C4-2B (cell line): ENCODE results near the gene MAGOH.

Experiments used
- ZFX ChIP-seq: fragments of 450-650 bp; IDR thresholded peaks from 2 replicates; pipeline ENCODE4 v1.6.1; 2017
- TF ChIP-seq, protein P1 (sequence below): fragments of 450-650 bp; conservative IDR thresholded peaks from 2 replicates; pipeline ENCODE4 v1.5.1; 2017; ENCODE audit warnings: mild to moderate bottlenecking

DNA sequence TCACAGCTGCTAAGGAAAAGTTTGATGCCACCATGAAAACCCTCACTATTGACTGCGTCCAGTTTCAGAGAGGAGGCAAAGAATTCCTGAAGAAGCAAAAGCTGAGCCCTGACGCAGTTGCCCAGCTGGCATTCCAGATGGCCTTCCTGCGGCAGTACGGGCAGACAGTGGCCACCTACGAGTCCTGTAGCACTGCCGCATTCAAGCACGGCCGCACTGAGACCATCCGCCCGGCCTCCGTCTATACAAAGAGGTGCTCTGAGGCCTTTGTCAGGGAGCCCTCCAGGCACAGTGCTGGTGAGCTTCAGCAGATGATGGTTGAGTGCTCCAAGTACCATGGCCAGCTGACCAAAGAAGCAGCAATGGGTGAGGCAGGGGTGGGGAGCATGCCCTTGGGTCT lies 27.4 kb downstream of the MAGOH start:
- TF ChIP-seq, protein P1, sequence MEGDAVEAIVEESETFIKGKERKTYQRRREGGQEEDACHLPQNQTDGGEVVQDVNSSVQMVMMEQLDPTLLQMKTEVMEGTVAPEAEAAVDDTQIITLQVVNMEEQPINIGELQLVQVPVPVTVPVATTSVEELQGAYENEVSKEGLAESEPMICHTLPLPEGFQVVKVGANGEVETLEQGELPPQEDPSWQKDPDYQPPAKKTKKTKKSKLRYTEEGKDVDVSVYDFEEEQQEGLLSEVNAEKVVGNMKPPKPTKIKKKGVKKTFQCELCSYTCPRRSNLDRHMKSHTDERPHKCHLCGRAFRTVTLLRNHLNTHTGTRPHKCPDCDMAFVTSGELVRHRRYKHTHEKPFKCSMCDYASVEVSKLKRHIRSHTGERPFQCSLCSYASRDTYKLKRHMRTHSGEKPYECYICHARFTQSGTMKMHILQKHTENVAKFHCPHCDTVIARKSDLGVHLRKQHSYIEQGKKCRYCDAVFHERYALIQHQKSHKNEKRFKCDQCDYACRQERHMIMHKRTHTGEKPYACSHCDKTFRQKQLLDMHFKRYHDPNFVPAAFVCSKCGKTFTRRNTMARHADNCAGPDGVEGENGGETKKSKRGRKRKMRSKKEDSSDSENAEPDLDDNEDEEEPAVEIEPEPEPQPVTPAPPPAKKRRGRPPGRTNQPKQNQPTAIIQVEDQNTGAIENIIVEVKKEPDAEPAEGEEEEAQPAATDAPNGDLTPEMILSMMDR, result no peak
- no peak for TF ChIP-seq ZFX
